GM12878 (cell line): Measurements from ENCODE around the gene TENT5A. TPM values are rescaled to one million over a fixed set of nuclear protein-coding genes. Genes with fewer than 3 reads are reported as not detected.
A peak's percentile ranks its signal among the peaks of the same experiment; 100 is the strongest.

Experiments used
- BHLHE40 ChIP-seq, 2 experiments: fragments of 450-650 bp in 1 of 2; IDR thresholded peaks; 2 replicates each; pipeline ENCODE4 v1.6.1; 2011 to 2017; ENCODE audit warnings: low read depth in 2 of 2, borderline replicate concordance in 1 of 2, improper control_type of control experiment in 1 of 2, low read length in 1 of 2, mild to moderate bottlenecking in 1 of 2
- EGR1 ChIP-seq, 2 experiments: IDR thresholded peaks; 1 replicate in 1 of 2; 2 replicates in 1 of 2; pipeline ENCODE4 v1.6.1; 2011 to 2012; ENCODE audit warnings: low read depth in 2 of 2, low read length in 2 of 2, borderline replicate concordance in 1 of 2, mild to moderate bottlenecking in 1 of 2, moderate library complexity in 1 of 2
- HDGF ChIP-seq: fragments of 450-650 bp; IDR thresholded peaks from 2 replicates; pipeline ENCODE4 v1.6.1; 2016; ENCODE audit warnings: antibody characterized with exemption
- NR2F1 ChIP-seq: fragments of 450-650 bp; conservative IDR thresholded peaks from 2 replicates; pipeline ENCODE4 v1.6.1; 2017; ENCODE audit warnings: mild to moderate bottlenecking
- RAD21 ChIP-seq: IDR thresholded peaks from 2 replicates; pipeline ENCODE4 v1.6.1; 2011; ENCODE audit warnings: mild to moderate bottlenecking, low read depth, low read length, moderate library complexity; ENCODE audit not compliant: insufficient read depth
- TCF12 ChIP-seq: IDR thresholded peaks from 2 replicates; pipeline ENCODE4 v1.6.1; 2011; ENCODE audit warnings: low read depth, mild to moderate bottlenecking, low read length
- polyA plus RNA-seq, 11 experiments: library from polyadenylated mRNA; depleted of rRNA in 4 of 11; unstranded in 6 of 11; stranded (reverse) in 5 of 11; fragments of >200 nt; fragmentation: Nextera tagmentation in 4 of 11; fragmentation: Illumina TruSeq in 1 of 11; extraction: Ambion mirVana in 4 of 11; extraction: Trizol in 1 of 11; gene quantifications; 1 replicate in 1 of 11; 2 replicates in 10 of 11; pipeline versions ENCODE4 v1.2.1 to v1.2.3, GENCODE V29; 2011 to 2016; ENCODE audit warnings: inconsistent platforms in 2 of 11, missing spikeins in 2 of 11, low read depth in 1 of 11
- total RNA-seq, 4 experiments: library from RNA; depleted of rRNA in 3 of 4; stranded (reverse); fragments of >200 nt in 3 of 4; fragmentation: Illumina TruSeq in 1 of 4; extraction: Trizol in 1 of 4; gene quantifications; 2 replicates each; pipeline versions ENCODE4 v1.2.1 to v1.2.3, GENCODE V29; 2013 to 2021
- TF ChIP-seq, protein P1 (sequence below): fragments of 450-650 bp; IDR thresholded peaks from 2 replicates; pipeline ENCODE4 v1.6.1; 2018; ENCODE audit warnings: mild to moderate bottlenecking, low read depth, moderate library complexity; ENCODE audit not compliant: partially characterized antibody
- TF ChIP-seq, protein P2 (sequence below), 3 experiments: IDR thresholded peaks in 2 of 3; conservative IDR thresholded peaks in 1 of 3; 2 replicates each; pipeline ENCODE4 v1.5.1; 2011; ENCODE audit warnings: low read depth in 3 of 3, low read length in 3 of 3, mild to moderate bottlenecking in 3 of 3, control low read depth in 2 of 3, moderate library complexity in 2 of 3, inconsistent platforms in 1 of 3, mixed read lengths in 1 of 3; ENCODE audit not compliant: control insufficient read depth in 2 of 3, insufficient read depth in 1 of 3; ENCODE audit errors: extremely low read depth in 1 of 3
- TF ChIP-seq, protein P3 (sequence below): fragments of 450-650 bp; IDR thresholded peaks from 2 replicates; pipeline ENCODE4 v1.6.1; 2016; ENCODE audit warnings: mild to moderate bottlenecking
- TF ChIP-seq, protein P4 (sequence below): IDR thresholded peaks from 2 replicates; pipeline ENCODE4 v1.6.1; 2012; ENCODE audit warnings: low read depth, low read length, improper control_type of control experiment

The TENT5A gene
- total and polyA plus RNA-seq, 10 of the 15 experiments (the other 5 are each of a cell fraction or from before 2014, with no cell fraction given), result 0.25 to 9.6 (median 0.48) TPM

DNA sequence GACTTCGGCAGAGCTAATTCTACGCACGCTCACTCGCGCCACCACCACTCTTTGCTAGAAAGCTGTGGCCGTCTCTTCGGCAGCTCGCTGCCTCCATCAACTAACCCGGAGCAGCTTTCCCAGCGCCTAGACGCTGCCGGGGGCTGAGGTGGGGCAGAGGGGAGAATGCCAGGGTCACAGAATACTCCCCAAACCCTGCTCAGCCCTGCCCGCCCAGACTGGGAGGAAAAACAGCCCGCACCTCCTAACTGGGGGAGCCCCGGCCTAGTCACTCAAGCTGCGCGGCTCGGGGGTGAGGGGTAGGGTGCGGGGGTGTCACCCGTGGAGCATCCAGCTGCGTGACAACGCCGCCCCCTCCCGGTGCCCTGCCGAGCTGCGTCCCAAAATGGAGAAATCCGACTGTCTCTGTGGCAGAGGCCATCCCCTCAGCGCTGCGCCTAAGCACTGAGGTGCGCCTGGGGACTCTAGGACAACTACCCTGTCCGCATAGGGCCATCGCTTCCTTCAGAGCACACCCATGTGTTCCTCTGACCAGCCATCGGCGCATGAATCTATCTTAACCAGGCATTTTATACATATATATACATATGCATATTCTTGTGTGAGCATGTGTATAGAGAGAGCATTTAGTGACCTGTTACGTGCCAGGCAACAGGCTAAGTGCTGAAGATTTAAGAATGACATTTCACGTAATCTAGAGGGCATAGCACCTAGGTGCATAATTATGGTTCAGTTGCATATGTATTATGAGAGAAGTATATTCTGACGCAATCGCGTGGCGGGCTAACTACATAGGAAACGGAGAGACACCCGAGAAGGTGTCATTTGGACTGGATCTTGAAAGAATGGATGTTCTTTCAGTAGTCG, 1.5 kb upstream of the TENT5A start (continued):
- TF ChIP-seq, protein P1, sequence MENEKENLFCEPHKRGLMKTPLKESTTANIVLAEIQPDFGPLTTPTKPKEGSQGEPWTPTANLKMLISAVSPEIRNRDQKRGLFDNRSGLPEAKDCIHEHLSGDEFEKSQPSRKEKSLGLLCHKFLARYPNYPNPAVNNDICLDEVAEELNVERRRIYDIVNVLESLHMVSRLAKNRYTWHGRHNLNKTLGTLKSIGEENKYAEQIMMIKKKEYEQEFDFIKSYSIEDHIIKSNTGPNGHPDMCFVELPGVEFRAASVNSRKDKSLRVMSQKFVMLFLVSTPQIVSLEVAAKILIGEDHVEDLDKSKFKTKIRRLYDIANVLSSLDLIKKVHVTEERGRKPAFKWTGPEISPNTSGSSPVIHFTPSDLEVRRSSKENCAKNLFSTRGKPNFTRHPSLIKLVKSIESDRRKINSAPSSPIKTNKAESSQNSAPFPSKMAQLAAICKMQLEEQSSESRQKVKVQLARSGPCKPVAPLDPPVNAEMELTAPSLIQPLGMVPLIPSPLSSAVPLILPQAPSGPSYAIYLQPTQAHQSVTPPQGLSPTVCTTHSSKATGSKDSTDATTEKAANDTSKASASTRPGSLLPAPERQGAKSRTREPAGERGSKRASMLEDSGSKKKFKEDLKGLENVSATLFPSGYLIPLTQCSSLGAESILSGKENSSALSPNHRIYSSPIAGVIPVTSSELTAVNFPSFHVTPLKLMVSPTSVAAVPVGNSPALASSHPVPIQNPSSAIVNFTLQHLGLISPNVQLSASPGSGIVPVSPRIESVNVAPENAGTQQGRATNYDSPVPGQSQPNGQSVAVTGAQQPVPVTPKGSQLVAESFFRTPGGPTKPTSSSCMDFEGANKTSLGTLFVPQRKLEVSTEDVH, result no peak
- TF ChIP-seq, protein P2, sequence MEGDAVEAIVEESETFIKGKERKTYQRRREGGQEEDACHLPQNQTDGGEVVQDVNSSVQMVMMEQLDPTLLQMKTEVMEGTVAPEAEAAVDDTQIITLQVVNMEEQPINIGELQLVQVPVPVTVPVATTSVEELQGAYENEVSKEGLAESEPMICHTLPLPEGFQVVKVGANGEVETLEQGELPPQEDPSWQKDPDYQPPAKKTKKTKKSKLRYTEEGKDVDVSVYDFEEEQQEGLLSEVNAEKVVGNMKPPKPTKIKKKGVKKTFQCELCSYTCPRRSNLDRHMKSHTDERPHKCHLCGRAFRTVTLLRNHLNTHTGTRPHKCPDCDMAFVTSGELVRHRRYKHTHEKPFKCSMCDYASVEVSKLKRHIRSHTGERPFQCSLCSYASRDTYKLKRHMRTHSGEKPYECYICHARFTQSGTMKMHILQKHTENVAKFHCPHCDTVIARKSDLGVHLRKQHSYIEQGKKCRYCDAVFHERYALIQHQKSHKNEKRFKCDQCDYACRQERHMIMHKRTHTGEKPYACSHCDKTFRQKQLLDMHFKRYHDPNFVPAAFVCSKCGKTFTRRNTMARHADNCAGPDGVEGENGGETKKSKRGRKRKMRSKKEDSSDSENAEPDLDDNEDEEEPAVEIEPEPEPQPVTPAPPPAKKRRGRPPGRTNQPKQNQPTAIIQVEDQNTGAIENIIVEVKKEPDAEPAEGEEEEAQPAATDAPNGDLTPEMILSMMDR (IDR thresholded peaks at IDR 0.05 in 2 of 3, conservative IDR thresholded peaks at IDR 0.05 in 1 of 3; ENCODE audit: control insufficient read depth in 2 of 3, extremely low read depth in 1 of 3, insufficient read depth in 1 of 3, low read depth in 3 of 3, low read length in 3 of 3), result peak; percentile 57 to 63 (median 59)
- TF ChIP-seq, protein P3, sequence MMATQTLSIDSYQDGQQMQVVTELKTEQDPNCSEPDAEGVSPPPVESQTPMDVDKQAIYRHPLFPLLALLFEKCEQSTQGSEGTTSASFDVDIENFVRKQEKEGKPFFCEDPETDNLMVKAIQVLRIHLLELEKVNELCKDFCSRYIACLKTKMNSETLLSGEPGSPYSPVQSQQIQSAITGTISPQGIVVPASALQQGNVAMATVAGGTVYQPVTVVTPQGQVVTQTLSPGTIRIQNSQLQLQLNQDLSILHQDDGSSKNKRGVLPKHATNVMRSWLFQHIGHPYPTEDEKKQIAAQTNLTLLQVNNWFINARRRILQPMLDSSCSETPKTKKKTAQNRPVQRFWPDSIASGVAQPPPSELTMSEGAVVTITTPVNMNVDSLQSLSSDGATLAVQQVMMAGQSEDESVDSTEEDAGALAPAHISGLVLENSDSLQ, result peak; percentile 41; the same call in 1 of the 2 replicates
- TF ChIP-seq BHLHE40 (IDR thresholded peaks at IDR 0.05; ENCODE audit: borderline replicate concordance in 1 of 2, low read depth in 2 of 2, low read length in 1 of 2) (0 out of 4 replicates have a peak, but pooled peaks of 1 of the 2 experiments have one; percentile 34), HDGF (0 out of 2 replicates have a peak, but pooled peaks have one; percentile 58), EGR1 (IDR thresholded peaks at IDR 0.05; ENCODE audit: borderline replicate concordance in 1 of 2, low read depth in 2 of 2, low read length in 2 of 2) (peak in 1 of 2 experiments; percentile 96; a peak in 2 of 3 replicates), NR2F1 (peak; percentile 15; the same call in 1 of the 2 replicates), TCF12 (0 out of 2 replicates have a peak, but pooled peaks have one; percentile 14), RAD21 (peak; percentile 62)
- TF ChIP-seq, protein P4, sequence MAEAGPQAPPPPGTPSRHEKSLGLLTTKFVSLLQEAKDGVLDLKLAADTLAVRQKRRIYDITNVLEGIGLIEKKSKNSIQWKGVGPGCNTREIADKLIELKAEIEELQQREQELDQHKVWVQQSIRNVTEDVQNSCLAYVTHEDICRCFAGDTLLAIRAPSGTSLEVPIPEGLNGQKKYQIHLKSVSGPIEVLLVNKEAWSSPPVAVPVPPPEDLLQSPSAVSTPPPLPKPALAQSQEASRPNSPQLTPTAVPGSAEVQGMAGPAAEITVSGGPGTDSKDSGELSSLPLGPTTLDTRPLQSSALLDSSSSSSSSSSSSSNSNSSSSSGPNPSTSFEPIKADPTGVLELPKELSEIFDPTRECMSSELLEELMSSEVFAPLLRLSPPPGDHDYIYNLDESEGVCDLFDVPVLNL, result no peak
